Measurements from ENCODE around the gene TARBP2. TPM values are rescaled to one million over a fixed set of nuclear protein-coding genes. Genes with fewer than 3 reads are reported as not detected.

Gene TARBP2
- total RNA-seq, 4 donors from 2014 or later, result 25.5 to 42.0 (median 28.6) TPM

GRCh38 chr12:53474819-53475218 lies 26.3 kb upstream of the TARBP2 start:
- Histone ChIP-seq H3K36me3 (peaks cover 96% of the 10 kb centered on the region), H3K4me1 (peaks cover 22% of the 10 kb centered on the region), H3K9me3 (no peaks in the 10 kb centered on the region), H3K4me3 (no peak overlapping the region), H3K27me3 (no peaks in the 10 kb centered on the region), H3K27ac (no peak overlapping the region)
- TF ChIP-seq EP300 (IDR thresholded peaks at IDR 0.05) (no peak), POLR2A (IDR thresholded peaks at IDR 0.05) (no peak), POLR2AphosphoS5 (IDR thresholded peaks at IDR 0.05) (no peak), CTCF (IDR thresholded peaks at IDR 0.05) (no peak)
- DNase-seq (ENCODE audit: low spot score in 2 of 2), result no peak
- 77% methylated on average over 13 of the region's 13 CpGs for WGBS

GRCh38 chr12:53476769-53477209 lies 24.3 kb upstream of the TARBP2 start:
- Histone ChIP-seq H3K9me3 (no peaks in the 10 kb centered on the region), H3K4me1 (peaks cover 28% of the 10 kb centered on the region), H3K27ac (no peak overlapping the region), H3K36me3 (peaks cover 96% of the 10 kb centered on the region), H3K27me3 (no peaks in the 10 kb centered on the region), H3K4me3 (no peak overlapping the region)
- 74% methylated on average over 2 of the region's 2 CpGs for WGBS
- no peak for DNase-seq (ENCODE audit: low spot score in 2 of 2)
- TF ChIP-seq CTCF (IDR thresholded peaks at IDR 0.05), result no peak
- no peak for TF ChIP-seq EP300 (IDR thresholded peaks at IDR 0.05)
- no peak for TF ChIP-seq POLR2A (IDR thresholded peaks at IDR 0.05)
- TF ChIP-seq POLR2AphosphoS5 (IDR thresholded peaks at IDR 0.05), result no peak

DNA sequence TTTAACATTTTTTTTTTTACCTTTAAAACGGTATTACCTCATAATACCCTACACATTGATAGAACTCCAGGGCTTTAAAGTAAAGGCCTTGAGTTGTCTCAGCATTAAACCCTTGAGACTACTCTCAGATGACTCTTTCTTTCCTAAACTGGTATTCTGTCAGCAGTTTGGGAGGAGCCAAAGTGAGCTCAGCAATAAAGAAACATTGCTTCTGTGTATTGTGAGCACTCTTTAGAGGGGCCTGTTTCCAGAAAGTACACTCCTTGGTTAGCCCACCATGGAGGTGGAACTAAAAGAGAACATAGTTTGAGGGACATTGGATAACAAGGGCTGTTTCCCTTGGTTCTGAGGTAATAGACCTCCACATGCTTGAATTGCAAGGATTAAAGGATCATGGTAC lies 22.2 kb upstream of the TARBP2 start:
- peaks cover 95% of the 10 kb centered on the region for H3K36me3 ChIP-seq
- no peak for TF ChIP-seq CTCF (IDR thresholded peaks at IDR 0.05)
- TF ChIP-seq POLR2A (IDR thresholded peaks at IDR 0.05), result no peak
- TF ChIP-seq POLR2AphosphoS5 (IDR thresholded peaks at IDR 0.05), result no peak
- TF ChIP-seq EP300 (IDR thresholded peaks at IDR 0.05), result no peak
- H3K4me3 ChIP-seq, result no peak overlapping the region
- 33% methylated on average over 1 of the region's 1 CpG for WGBS
- H3K27me3 ChIP-seq, result no peaks in the 10 kb centered on the region
- peaks cover 37% of the 10 kb centered on the region for H3K4me1 ChIP-seq
- no peak for DNase-seq (ENCODE audit: low spot score in 2 of 2)
- H3K27ac ChIP-seq, result no peak overlapping the region
- H3K9me3 ChIP-seq, result no peaks in the 10 kb centered on the region

DNA sequence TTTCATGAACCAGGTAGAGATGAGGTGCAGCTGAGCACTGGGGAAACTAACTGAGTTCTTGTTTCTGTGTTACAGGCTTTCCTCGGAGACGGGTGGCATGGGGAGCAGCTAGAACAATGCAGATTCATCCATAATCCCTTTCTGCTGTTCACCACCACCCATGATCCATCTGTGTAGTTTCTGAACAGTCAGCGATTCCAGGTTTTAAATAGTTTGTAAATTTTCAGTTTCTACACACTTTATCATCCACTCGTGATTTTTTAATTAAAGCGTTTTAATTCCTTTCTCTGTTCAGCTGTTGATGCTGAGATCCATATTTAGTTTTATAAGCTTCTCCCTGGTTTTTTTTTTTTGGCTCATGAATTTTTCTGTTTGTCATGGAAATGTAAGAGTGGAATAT lies 21.8 kb upstream of the TARBP2 start:
- H3K36me3 ChIP-seq, result peaks cover 95% of the 10 kb centered on the region
- WGBS, result 71% methylated on average over 5 of the region's 5 CpGs

More for the DNA sequence above, 21.8 kb upstream of the TARBP2 start:
- Histone ChIP-seq H3K9me3 (no peaks in the 10 kb centered on the region), H3K4me1 (peaks cover 37% of the 10 kb centered on the region), H3K27ac (no peak overlapping the region), H3K27me3 (no peaks in the 10 kb centered on the region), H3K4me3 (no peak overlapping the region)
- no peak for DNase-seq (ENCODE audit: low spot score in 2 of 2)
- TF ChIP-seq CTCF (IDR thresholded peaks at IDR 0.05) (no peak), POLR2AphosphoS5 (IDR thresholded peaks at IDR 0.05) (no peak), POLR2A (IDR thresholded peaks at IDR 0.05) (no peak), EP300 (IDR thresholded peaks at IDR 0.05) (no peak)
